Trophoblast cell (in vitro differentiated cells and primary cell): ENCODE measurements around the gene GORASP2.

ENCODE experiments used
- DNase-seq, 2 donors: peaks; one replicate each; pipeline ENCODE4 v3.0.0-alpha.2; 2016
- H2AFZ ChIP-seq: 2 replicates; pipeline ENCODE4 v1.6.1; 2013; ENCODE audit warnings: low read length, moderate library complexity, mild to moderate bottlenecking; ENCODE audit not compliant: insufficient read depth, poor library complexity
- H2AK5ac ChIP-seq: 2 replicates; pipeline ENCODE4 v1.6.1; 2013; ENCODE audit warnings: mild to moderate bottlenecking, low read length
- H2BK120ac ChIP-seq: 2 replicates; pipeline ENCODE4 v1.6.1; 2013; ENCODE audit warnings: low read length, mild to moderate bottlenecking, moderate library complexity; ENCODE audit not compliant: insufficient read depth, poor library complexity
- H2BK12ac ChIP-seq: 2 replicates; pipeline ENCODE4 v1.6.1; 2013; ENCODE audit warnings: mild to moderate bottlenecking, low read length, moderate library complexity
- H2BK5ac ChIP-seq: 2 replicates; pipeline ENCODE4 v1.6.1; 2013; ENCODE audit warnings: low read length, low read depth, moderate library complexity, mild to moderate bottlenecking; ENCODE audit not compliant: poor library complexity
- H3K14ac ChIP-seq: 2 replicates; pipeline ENCODE4 v1.6.1; 2013; ENCODE audit warnings: mild to moderate bottlenecking, low read length
- H3K18ac ChIP-seq: 2 replicates; pipeline ENCODE4 v1.6.1; 2013; ENCODE audit warnings: mild to moderate bottlenecking, low read length
- H3K23ac ChIP-seq: 2 replicates; pipeline ENCODE4 v1.6.1; 2013; ENCODE audit warnings: low read length
- H3K27ac ChIP-seq: 2 replicates; pipeline ENCODE4 v1.5.1; 2013; ENCODE audit warnings: low read depth, mild to moderate bottlenecking, inconsistent platforms, low read length, moderate library complexity
- H3K27me3 ChIP-seq: 2 replicates; pipeline ENCODE4 v1.6.1; 2013; ENCODE audit warnings: inconsistent platforms, mild to moderate bottlenecking, low read length, moderate library complexity; ENCODE audit not compliant: insufficient read depth
- H3K36me3 ChIP-seq, 2 experiments: 1 replicate in 1 of 2; 2 replicates in 1 of 2; pipeline ENCODE4 v1.6.1; 2013; ENCODE audit warnings: low read length in 2 of 2, mild to moderate bottlenecking in 2 of 2, moderate library complexity in 1 of 2; ENCODE audit not compliant: insufficient read depth in 2 of 2, control insufficient read depth in 1 of 2
- H3K4ac ChIP-seq: 2 replicates; pipeline ENCODE4 v1.6.1; 2013; ENCODE audit warnings: low read depth, mild to moderate bottlenecking, low read length, moderate library complexity
- H3K4me1 ChIP-seq, 2 experiments: 1 replicate in 1 of 2; 2 replicates in 1 of 2; pipeline ENCODE4 v1.6.1; 2013; ENCODE audit warnings: low read length in 2 of 2, mild to moderate bottlenecking in 2 of 2, moderate library complexity in 1 of 2; ENCODE audit not compliant: insufficient read depth in 2 of 2, control insufficient read depth in 1 of 2
- H3K4me2 ChIP-seq: 2 replicates; pipeline ENCODE4 v1.6.1; 2013; ENCODE audit warnings: inconsistent platforms, mild to moderate bottlenecking, low read length, moderate library complexity
- H3K4me3 ChIP-seq: 2 replicates; pipeline ENCODE4 v1.5.1; 2013; ENCODE audit warnings: mild to moderate bottlenecking, low read depth, low read length, inconsistent platforms
- H3K79me1 ChIP-seq: one replicate; pipeline ENCODE4 v1.6.1; 2013; ENCODE audit warnings: low read length
- H3K79me2 ChIP-seq: 2 replicates; pipeline ENCODE4 v1.6.1; 2013; ENCODE audit warnings: low read length, mild to moderate bottlenecking; ENCODE audit not compliant: control insufficient read depth, insufficient read depth, poor library complexity
- H3K9ac ChIP-seq: 2 replicates; pipeline ENCODE4 v1.6.1; 2013; ENCODE audit warnings: mild to moderate bottlenecking, low read length
- H3K9me3 ChIP-seq: 2 replicates; pipeline ENCODE4 v1.6.1; 2013; ENCODE audit warnings: low read depth, mild to moderate bottlenecking, control low read depth, inconsistent platforms, low read length; ENCODE audit not compliant: insufficient read depth
- H4K12ac ChIP-seq: 2 replicates; pipeline ENCODE4 v1.6.1; 2013; ENCODE audit warnings: low read depth, mild to moderate bottlenecking, low read length, moderate library complexity
- H4K8ac ChIP-seq: 2 replicates; pipeline ENCODE4 v1.6.1; 2013; ENCODE audit warnings: low read depth, mild to moderate bottlenecking, low read length, moderate library complexity
- H4K91ac ChIP-seq: one replicate; pipeline ENCODE4 v1.6.1; 2013; ENCODE audit warnings: low read depth, mild to moderate bottlenecking, low read length, moderate library complexity
- WGBS: extraction: QIAGEN DNeasy Blood & Tissue Kit; methylation state at CpG from one replicate; pipeline ENCODE4 v1.1.7; 2013; ENCODE audit warnings: missing lambda C conversion rate; ENCODE audit not compliant: insufficient read length, insufficient coverage; ENCODE audit errors: extremely low coverage; 5-methylcytosine and 5-hydroxymethylcytosine counted together

The GORASP2 gene

GRCh38 chr2:170885130-170885791, 43.8 kb upstream of the GORASP2 start:
- Histone ChIP-seq H2AFZ (no peak overlapping the region), H3K79me2 (no peaks in the 10 kb centered on the region), H3K27me3 (no peaks in the 10 kb centered on the region), H3K14ac (no peak overlapping the region), H4K8ac (no peak overlapping the region), H3K4ac (no peak overlapping the region), H3K18ac (no peak overlapping the region), H3K9ac (no peak overlapping the region), H3K79me1 (no peaks in the 10 kb centered on the region), H3K27ac (no peak overlapping the region), H3K4me1 (peaks cover 5 to 8% of the 10 kb centered on the region in 2 experiments), H3K4me2 (no peak overlapping the region), H3K9me3 (no peaks in the 10 kb centered on the region), H2AK5ac (no peak overlapping the region), H3K23ac (no peak overlapping the region), H3K36me3 (no peaks in the 10 kb centered on the region), H4K91ac (no peak overlapping the region), H4K12ac (no peak overlapping the region), H2BK5ac (no peak overlapping the region), H3K4me3 (no peak overlapping the region), H2BK12ac (no peak overlapping the region), H2BK120ac (peak overlapping the region; percentile 18)
- no peak for DNase-seq
- WGBS = no CpG with 5 or more reads among the region's 5 CpGs

- no peak overlapping the region for H3K18ac ChIP-seq
- no peak overlapping the region for H2BK5ac ChIP-seq
- no peak overlapping the region for H2AK5ac ChIP-seq
- no peaks in the 10 kb centered on the region for H3K79me2 ChIP-seq
- H2AFZ ChIP-seq = no peak overlapping the region
- H2BK120ac ChIP-seq = no peak overlapping the region
- H3K36me3 ChIP-seq = no peaks in the 10 kb centered on the region
- no peak overlapping the region for H3K4me3 ChIP-seq
- no peak overlapping the region for H4K12ac ChIP-seq
- no peak overlapping the region for H2BK12ac ChIP-seq
- peaks cover 5 to 8% of the 10 kb centered on the region in 2 experiments for H3K4me1 ChIP-seq
- H3K23ac ChIP-seq = no peak overlapping the region
- no peak overlapping the region for H3K4ac ChIP-seq
- no peak overlapping the region for H3K4me2 ChIP-seq
- no peak overlapping the region for H4K8ac ChIP-seq
- DNase-seq = peak; percentile 73 to 91
- no peak overlapping the region for H3K27ac ChIP-seq
- no peaks in the 10 kb centered on the region for H3K27me3 ChIP-seq
- no peaks in the 10 kb centered on the region for H3K9me3 ChIP-seq
- no peak overlapping the region for H3K14ac ChIP-seq
- no peak overlapping the region for H4K91ac ChIP-seq
- no peak overlapping the region for H3K9ac ChIP-seq
- no peaks in the 10 kb centered on the region for H3K79me1 ChIP-seq
- whole genome bisulfite sequencing = no CpG with 5 or more reads among the region's 1 CpG
Observed at GRCh38 chr2:170886386-170886785, 42.7 kb upstream of the GORASP2 start.

DNA sequence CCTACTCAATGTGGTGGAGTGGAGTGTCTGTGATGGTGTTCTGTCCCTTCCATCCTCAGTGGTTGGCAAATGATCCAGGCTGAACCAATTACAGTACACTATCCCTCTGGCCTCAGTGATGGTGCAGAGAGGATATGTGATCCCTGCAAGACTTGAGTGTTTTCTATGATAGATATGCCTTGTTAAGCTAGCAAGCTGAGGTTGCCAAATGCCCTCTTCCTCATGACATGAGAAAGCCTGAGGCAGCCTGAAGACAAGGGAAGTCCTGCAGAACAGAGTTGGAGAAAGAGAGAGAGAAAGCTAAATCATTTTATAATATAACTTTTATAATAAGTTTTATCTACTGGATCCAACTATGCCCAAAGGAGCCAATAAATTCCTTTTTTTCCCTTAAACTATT, 41.6 kb upstream of the GORASP2 start:
- Histone ChIP-seq H3K4me2 (no peak overlapping the region), H3K36me3 (no peaks in the 10 kb centered on the region), H2AK5ac (no peak overlapping the region), H2AFZ (no peak overlapping the region), H3K9ac (no peak overlapping the region), H4K91ac (no peak overlapping the region), H3K79me2 (no peaks in the 10 kb centered on the region), H3K4ac (no peak overlapping the region), H2BK12ac (no peak overlapping the region), H3K4me3 (no peak overlapping the region), H3K23ac (no peak overlapping the region), H3K9me3 (no peaks in the 10 kb centered on the region), H3K14ac (no peak overlapping the region), H3K79me1 (no peaks in the 10 kb centered on the region), H2BK5ac (no peak overlapping the region), H2BK120ac (no peak overlapping the region), H3K27me3 (no peaks in the 10 kb centered on the region), H3K4me1 (peaks cover 5 to 8% of the 10 kb centered on the region in 2 experiments), H4K8ac (no peak overlapping the region), H4K12ac (no peak overlapping the region), H3K18ac (no peak overlapping the region), H3K27ac (no peak overlapping the region)
- DNase-seq = no peak

- Histone ChIP-seq H3K27ac (no peak overlapping the region), H3K9ac (no peak overlapping the region), H4K12ac (no peak overlapping the region), H3K23ac (no peak overlapping the region), H4K91ac (no peak overlapping the region), H3K4me2 (no peak overlapping the region), H4K8ac (no peak overlapping the region), H3K9me3 (no peaks in the 10 kb centered on the region), H3K79me2 (no peaks in the 10 kb centered on the region), H2BK120ac (no peak overlapping the region), H2BK5ac (no peak overlapping the region), H3K4me3 (no peak overlapping the region), H2AFZ (no peak overlapping the region), H3K79me1 (no peaks in the 10 kb centered on the region), H3K14ac (no peak overlapping the region), H3K27me3 (no peaks in the 10 kb centered on the region), H3K36me3 (no peaks in the 10 kb centered on the region), H2BK12ac (no peak overlapping the region), H3K4ac (no peak overlapping the region), H3K4me1 (peaks cover 5 to 8% of the 10 kb centered on the region in 2 experiments), H3K18ac (no peak overlapping the region), H2AK5ac (no peak overlapping the region)
- no peak for DNase-seq
- no CpG with 5 or more reads among the region's 3 CpGs for WGBS
Observed at GRCh38 chr2:170887896-170888295, 41.2 kb upstream of the GORASP2 start.
